Measurements from ENCODE around the gene GIPR.

DNA sequence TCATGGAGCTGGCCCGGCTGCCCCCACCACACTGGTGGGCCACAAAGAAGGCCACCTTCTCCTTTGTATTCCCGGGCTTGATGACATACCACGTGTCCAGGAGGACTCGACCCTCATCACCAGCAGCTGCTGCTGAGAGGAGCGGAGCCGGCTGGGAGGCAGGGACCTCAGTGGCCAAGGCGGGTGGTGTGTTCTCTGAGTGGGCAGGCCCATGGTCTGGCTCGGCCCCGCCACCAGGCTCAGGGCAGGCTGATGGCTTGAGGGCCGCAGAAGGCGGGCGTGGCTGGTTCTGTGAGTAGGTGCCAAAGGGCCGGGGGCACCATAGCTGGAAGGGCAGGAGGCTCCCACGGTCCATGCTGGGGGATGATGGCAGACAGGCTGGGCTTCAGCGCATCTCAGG lies 45.1 kb downstream of the GIPR start:
- TF ChIP-seq SUZ12 (IDR thresholded peaks at IDR 0.05; ENCODE audit: extremely low read depth, insufficient read depth, insufficient read length) = no peak
- no peak for TF ChIP-seq ZNF274 (IDR thresholded peaks at IDR 0.05; ENCODE audit: low read depth, low read length)
- no peak for TF ChIP-seq YY1 (IDR thresholded peaks at IDR 0.05; ENCODE audit: insufficient read depth, insufficient read length)
